ENCODE data around the gene NPHS2.
"Not testable (repeated sequence)": the region's sequence is repeated elsewhere in the genome, so short reads cannot be mapped to it uniquely, and the experiment has no call there.

Gene NPHS2

GRCh38 chr1:179545321-179545720 is 30.4 kb downstream of the NPHS2 start:
- DNase-seq, result no peak

DNA sequence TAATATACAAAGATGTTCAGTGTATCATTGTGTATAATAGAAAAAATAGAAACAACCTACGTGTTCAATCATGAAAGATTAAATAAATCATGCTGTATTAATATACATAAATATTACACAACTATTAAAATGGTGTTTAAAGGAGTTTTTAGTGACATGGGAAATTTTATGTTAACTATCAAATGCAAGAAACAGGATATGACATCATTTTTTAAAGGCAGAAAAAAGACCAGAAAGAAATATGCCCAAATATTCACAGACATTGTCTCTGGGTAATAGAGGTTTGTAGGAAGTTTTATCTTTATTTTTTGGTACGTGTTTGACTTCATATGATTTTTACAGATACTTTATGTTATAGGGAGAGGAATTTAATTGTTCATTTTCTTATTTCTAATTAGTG is 34.0 kb downstream of the NPHS2 start:
- DNase-seq, result no peak

GRCh38 chr1:179530352-179530751 is 45.4 kb downstream of the NPHS2 start:
- no peak for DNase-seq

DNA sequence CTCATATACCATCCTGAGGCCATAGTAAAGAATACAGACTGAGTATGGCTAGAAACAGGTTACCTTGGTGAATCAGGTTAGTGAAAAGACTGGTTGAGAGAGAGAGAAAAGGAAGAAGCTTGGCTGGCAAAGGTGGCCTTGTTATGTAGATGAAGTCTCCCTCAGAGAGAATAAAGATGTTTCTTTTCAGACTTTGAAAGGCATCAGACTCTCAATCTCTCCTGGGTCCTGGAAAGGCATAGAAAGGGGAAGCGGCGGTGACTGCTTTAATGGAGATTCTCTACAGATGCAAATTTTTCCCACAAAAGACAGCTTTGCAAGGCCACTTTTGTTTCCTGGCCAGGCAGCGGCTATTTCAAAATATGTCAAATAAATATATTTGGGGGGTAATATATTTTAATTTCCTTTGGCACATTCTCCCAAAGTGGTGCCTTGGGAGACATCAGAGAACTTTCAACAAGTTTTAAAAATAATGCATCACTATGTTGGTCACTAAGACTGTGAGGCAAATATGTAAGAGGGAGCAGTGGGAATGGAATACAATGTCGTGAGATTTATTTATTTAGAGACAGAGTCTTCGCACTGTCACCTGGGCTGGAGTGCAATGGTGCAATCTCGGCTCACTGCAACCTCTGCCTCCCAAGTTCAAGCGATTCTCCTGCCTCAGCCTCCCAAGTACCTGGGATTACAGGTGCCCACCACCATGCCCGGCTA is 46.1 kb downstream of the NPHS2 start:
- no peak for DNase-seq

DNA sequence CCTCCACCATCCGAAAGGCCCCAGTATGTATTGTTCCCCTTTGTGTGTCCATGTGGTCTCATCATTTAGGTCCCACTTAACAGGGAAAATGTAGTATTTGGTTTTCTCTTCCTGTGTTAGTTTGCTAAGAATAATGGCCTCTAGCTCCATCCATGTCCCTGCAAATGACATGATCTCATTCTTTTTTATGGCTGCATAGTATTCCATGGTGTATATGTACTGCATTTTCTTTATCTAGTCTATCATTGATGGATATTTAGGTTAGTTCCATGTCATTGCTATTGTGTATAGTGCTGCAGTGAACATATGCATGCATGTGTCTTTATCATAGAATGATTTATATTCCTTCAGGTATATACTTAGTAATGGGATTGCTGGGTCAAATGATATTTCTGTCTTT is 57.2 kb downstream of the NPHS2 start:
- not testable (repeated sequence) for DNase-seq

- DNase-seq, result no peak
Observed at GRCh38 chr1:179516976-179517705, 58.6 kb downstream of the NPHS2 start.

GRCh38 chr1:179510038-179510437 is 65.7 kb downstream of the NPHS2 start:
- DNase-seq, result no peak

DNA sequence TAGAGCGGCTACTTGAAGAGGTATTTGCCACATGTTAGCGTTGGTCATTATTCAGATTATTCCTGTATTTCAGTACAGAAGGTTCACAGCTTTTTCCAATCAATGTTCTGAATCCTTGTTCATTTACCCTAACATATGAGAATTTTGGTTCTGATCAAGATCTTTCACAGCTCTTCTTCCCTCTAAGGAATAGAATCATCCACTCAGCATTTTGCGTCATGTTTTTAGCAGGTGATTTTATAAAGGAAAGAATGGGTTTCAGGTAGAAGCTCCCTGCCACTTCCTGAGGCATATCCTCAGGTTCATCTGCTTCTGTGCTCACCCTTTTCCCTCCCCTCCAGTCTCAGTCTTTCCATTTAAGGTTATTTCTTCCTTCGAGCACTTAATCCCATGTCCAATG is 66.4 kb downstream of the NPHS2 start:
- DNase-seq, result no peak

DNA sequence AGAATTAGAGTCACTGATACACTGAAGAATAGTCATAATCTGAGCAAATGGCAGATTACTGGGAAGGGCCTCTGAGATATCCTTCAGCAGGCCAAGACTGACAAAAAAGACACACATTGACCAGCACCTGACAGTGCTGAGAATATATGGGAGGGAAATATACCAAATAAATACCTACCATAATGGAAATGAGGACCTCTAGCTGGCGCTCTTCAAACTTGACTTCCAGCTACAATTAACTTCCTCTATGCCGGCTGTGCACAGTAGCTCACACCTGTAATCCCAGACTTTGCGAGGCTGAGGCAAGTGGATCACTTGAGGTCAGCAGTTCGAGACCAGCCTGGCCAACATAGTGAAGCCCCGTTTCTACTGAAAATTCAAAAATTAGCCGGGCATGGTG is 69.5 kb downstream of the NPHS2 start:
- no peak for DNase-seq
